GM12891 (cell line): Measurements from ENCODE around the gene MSLN.

Source experiments
- DNase-seq: peaks from one replicate; pipeline ENCODE4 v3.0.0; 2011; ENCODE audit warnings: low spot score; ENCODE audit not compliant: insufficient read length
- FAIRE-seq: peaks from 2 replicates; lab custom pipeline; 2011; peaks lifted over from hg19 to GRCh38; lab: Jason Lieb, UNC
- PAX5 ChIP-seq: IDR thresholded peaks from 2 replicates; pipeline ENCODE4 v1.6.1; 2011; ENCODE audit warnings: low read length, moderate library complexity, mild to moderate bottlenecking; ENCODE audit not compliant: insufficient read depth, severe bottlenecking
- POLR2A ChIP-seq: IDR thresholded peaks from 2 replicates; pipeline ENCODE4 v1.6.1; 2011; ENCODE audit warnings: low read depth, low read length, control low read depth
- POLR2AphosphoS5 ChIP-seq: IDR thresholded peaks from 2 replicates; pipeline ENCODE4 v1.6.1; 2011; ENCODE audit warnings: low read depth, low read length, control low read depth
- POU2F2 ChIP-seq: IDR thresholded peaks from 2 replicates; pipeline ENCODE4 v1.6.1; 2011; ENCODE audit warnings: low read depth, mild to moderate bottlenecking, control low read depth, low read length, moderate library complexity
- SPI1 ChIP-seq: IDR thresholded peaks from 2 replicates; pipeline ENCODE4 v1.6.1; 2011; ENCODE audit warnings: low read depth, low read length, control low read depth
- TAF1 ChIP-seq: IDR thresholded peaks from 2 replicates; pipeline ENCODE4 v1.6.1; 2011; ENCODE audit warnings: low read depth, low read length, control low read depth

Gene MSLN

DNA sequence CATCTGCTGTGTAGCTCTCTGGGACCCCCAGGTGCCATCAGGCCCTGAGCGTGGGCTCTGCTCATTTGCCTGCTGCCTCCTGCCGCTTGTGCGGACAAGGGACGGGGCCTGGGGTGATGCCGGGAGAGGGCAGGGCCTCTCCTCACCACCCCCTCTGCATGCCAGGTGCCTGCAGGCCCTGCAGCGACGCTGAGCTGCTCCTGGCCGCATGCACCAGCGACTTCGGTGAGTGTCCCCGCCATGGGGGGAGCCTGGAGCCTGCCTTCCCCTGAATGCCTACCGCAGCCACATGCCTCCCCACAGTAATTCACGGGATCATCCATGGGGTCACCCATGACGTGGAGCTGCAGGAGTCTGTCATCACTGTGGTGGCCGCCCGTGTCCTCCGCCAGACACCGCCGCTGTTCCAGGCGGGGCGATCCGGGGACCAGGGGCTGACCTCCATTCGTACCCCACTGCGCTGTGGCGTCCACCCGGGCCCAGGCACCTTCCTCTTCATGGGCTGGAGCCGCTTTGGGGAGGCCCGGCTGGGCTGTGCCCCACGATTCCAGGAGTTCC is 43.7 kb upstream of the MSLN start:
- TF ChIP-seq POLR2A (no peak), SPI1 (no peak), TAF1 (no peak), PAX5 (no peak), POLR2AphosphoS5 (no peak), POU2F2 (no peak)
- FAIRE-seq (no peak), DNase-seq (no peak)

DNA sequence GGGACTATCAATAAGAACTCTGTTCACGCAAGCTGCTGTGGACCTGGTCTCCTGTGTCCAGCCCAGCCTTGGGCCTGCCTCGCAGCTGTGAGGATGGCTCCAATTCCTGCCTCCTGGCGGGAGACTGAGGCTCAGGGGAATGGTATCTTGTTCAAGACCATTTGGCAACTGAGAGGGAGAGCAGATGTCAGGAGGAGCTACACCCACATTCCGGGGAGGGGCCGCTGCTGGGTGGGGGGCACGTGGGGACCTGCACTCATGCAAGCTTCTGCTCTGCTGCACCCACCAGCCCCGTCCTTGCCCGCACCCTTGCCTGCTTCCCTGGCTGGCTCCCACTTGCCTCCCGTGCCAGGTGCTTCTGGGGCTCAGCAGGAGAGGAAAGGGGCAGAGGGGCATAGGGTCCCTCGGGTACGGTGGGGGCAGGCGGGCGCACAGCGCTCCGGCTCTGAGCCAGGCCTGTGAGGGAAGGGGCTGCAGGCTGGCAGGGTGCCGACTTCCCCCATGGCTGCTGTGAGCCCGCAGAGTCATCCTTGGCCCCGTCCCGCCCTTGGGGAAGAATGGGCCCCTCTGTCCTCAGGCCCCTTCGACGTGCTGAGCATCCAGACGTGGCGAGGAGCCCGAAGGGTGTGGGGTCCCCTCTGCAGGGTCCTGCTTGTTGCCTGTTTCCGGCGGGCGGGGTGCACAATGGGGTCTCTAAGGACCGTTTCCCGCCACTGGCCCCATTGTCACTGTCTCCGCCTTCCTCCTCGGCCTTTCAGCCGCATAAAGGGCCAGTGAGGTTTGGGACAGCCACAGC is 42.9 kb upstream of the MSLN start:
- TF ChIP-seq POLR2A (no peak), POU2F2 (no peak), POLR2AphosphoS5 (no peak), PAX5 (no peak), TAF1 (no peak), SPI1 (no peak)
- no peak for FAIRE-seq
- no peak for DNase-seq

DNA sequence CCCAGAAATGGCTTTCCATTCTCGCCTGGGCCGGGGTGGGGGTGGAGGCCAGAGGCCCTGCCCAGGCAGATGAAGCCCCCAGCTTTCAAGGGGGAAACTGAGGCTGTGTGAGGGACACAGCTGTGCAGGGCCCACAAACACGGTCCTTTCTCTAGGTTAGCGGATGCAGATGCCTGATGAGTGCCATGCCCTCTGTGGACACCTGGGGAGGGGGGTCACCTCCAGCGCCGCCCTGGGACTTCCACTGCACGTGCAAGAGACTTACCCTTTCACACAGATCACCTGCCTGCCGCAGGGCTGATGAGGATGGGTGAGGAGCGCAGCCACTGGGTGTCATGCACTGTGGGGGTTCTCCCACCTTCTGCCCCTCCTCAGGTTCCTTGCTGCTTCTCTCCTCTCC is 42.1 kb upstream of the MSLN start:
- no peak for FAIRE-seq
- no peak for TF ChIP-seq TAF1
- TF ChIP-seq POLR2AphosphoS5, result no peak
- no peak for TF ChIP-seq POLR2A
- no peak for TF ChIP-seq POU2F2
- TF ChIP-seq SPI1, result no peak
- no peak for TF ChIP-seq PAX5
- DNase-seq, result no peak

DNA sequence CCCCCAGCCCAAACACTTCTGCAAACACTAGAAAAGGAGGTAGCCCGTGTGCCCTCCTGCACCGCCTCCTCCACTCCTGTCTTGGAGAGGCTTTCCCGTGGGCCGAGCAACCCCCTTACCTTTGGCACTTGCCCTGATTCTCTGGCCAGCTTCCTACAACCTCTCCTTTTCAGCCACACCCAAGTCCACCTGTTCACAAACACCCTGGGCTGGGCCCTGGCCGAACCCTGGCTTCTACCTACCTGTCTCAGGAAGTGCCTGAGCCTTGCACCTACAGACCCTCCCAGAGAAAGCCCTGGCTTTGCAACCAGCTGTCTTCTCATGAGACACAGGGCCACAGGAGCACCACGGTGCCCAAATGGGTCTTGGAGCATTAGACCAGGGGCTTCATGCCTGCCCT is 41.6 kb upstream of the MSLN start:
- FAIRE-seq (no peak), DNase-seq (no peak)
- no peak for TF ChIP-seq TAF1

DNA sequence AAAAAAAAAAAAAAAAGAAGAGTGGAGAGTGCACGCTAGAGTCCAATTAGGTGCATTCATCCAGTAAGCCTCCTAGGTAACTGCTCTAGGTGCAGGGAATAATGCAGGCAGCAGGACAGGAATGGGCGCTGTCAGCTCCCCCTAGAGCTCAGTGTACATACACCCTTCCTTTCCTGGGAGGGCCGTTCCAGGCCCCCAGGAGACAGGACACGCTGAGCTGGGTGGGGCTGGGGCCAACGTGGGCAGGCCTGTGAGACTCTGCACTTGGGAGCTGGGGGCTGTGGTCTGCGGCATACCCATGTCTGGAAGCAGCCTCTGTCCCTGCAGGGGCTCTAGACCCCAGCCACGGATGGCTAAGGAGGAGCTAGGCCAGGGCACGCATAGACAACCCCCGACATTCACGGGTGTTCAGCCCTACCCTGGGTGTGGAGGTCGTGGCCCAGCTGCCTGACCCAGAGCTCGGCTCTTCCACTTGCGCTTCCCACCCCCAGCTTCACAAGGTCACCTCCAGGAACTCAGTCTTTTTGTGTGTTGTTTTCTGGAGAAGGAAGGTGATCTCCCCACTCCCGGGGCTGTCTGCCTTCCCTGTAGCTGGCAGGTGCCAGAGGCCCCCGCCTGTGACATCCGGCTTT is 40.6 kb upstream of the MSLN start:
- TF ChIP-seq POU2F2 (no peak), SPI1 (no peak), POLR2A (no peak), PAX5 (no peak), TAF1 (no peak), POLR2AphosphoS5 (no peak)
- no peak for DNase-seq
- peak; percentile 78 for FAIRE-seq

DNA sequence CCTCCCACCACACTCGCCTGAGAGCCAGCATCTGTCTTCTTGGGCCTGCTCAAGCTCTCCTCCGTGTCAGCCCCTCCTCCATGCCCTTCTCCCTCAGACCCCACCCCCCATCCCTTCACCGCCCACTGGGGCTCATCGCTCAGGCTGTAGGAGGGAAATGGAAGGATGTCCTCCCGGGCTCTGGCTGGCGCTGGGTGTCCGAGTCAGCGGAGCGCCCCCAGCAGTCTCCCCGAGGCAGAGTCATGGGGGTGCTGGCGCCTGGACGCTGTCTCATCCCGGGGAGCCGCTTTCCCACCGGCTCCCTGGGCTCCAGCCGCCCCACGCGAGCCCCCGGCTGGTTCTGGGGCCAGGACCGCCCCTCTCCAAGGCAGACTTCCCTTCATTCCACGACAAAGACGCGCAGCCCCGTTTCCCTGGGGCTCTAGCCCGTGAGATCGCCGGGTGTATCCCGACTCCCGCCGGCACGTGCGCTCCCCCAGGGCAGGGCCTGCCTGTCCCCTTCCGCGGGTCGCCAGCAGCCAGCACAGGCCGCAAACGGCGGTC is 40.0 kb upstream of the MSLN start:
- peak; percentile 70 for DNase-seq
- TF ChIP-seq SPI1, result no peak
- TF ChIP-seq POLR2A, result no peak
- no peak for TF ChIP-seq POLR2AphosphoS5
- no peak for TF ChIP-seq TAF1
- no peak for TF ChIP-seq POU2F2
- FAIRE-seq, result no peak

DNA sequence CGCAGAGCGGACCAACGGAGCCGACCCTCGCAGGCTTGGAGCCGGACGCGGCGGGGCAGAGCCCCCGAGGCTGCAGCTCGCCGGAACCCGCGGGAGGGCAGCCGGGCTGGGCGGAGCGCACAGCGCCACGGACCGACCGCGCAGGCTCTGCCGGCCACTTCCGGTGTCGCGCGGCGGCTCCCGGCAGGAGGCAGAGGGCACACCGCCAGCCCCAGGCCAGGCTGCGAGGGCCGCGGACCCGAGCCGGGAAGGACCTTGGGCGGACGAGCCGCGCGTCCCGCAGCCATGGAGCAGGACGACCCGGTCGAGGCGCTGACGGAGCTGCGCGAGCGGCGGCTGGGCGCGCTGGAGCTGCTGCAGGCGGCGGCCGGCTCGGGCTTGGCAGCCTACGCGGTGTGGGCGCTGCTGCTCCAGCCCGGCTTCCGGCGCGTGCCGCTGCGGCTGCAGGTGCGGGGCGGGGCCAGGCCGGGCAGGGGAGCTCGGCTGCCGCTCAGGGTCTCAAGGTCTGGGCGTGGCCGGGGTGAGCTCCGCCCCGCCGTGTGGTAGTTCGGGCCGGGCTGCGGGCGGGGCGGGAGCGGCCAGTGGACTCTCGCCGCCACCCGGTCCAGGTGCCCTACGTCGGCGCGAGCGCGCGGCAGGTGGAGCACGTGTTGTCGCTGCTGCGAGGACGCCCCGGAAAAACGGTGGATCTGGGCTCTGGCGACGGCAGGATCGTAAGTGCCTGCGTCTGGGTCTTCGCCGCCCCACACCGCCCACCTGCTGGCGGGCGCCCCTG is 39.4 kb upstream of the MSLN start, which contains the start of gene ANTKMT:
ANTKMT (plus strand) TSS at position 157 of the 775 bp plus-strand sequence; CDS start at position 286, 129 bp downstream.
- peak; percentile 71; the same call in 1 of the 2 replicates for TF ChIP-seq POU2F2
- peak; percentile 85 for TF ChIP-seq POLR2AphosphoS5
- TF ChIP-seq POLR2A, result peak; percentile 85
- no peak for TF ChIP-seq SPI1
- 0 out of 2 replicates have a peak, but pooled peaks have one; percentile 54 for TF ChIP-seq TAF1
- peak; percentile 36 for TF ChIP-seq PAX5
- FAIRE-seq (peak; percentile 99), DNase-seq (peak; percentile 98)

DNA sequence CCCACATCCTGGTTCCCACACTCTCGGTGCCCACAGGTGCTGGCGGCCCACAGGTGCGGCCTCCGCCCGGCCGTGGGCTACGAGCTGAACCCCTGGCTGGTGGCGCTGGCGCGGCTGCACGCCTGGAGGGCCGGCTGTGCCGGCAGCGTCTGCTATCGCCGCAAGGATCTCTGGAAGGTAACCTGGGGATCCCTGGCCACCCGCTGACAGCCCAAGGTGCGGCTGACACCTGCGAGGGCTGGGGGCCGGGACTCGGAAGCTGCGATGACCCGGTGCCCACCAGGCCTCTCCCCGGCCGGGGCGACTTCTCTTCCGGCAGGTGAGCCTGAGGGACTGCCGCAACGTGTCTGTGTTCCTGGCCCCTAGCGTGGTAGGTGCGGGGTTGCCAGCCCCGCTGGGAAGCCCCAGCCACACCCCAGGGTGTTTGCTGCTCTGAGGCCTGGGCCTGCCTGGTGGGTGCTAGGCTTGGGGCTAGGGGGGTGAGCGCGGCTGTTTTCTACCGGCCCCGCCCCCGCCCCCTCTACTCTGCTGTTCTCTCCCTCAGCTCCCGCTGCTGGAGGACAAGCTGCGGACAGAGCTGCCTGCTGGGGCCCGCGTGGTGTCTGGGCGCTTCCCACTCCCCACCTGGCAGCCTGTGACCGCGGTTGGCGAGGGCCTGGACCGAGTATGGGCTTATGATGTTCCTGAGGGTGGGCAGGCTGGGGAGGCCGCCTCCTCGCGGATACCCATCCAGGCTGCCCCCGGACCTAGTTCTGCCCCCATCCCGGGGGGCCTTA is 38.6 kb upstream of the MSLN start:
- TF ChIP-seq PAX5 (no peak), SPI1 (no peak), POU2F2 (no peak), TAF1 (no peak), POLR2A (no peak)
- FAIRE-seq (no peak), DNase-seq (no peak)
